ENCODE data around the gene C19orf67. TPM values are rescaled to one million over a fixed set of nuclear protein-coding genes. Genes with fewer than 3 reads are reported as not detected.

The C19orf67 gene
- total and polyA plus RNA-seq, 2 of the 4 experiments (the other 2 are of a cell fraction): not detected

GRCh38 chr19:14062558-14062855, 23.1 kb downstream of the C19orf67 start:
- H3K4me3 ChIP-seq (ENCODE audit: insufficient read depth, low read depth, low read length): no peak overlapping the region
- no peak overlapping the region for H2AFZ ChIP-seq (replicated peaks; ENCODE audit: low read length, poor library complexity)
- H3K4ac ChIP-seq (ENCODE audit: low read depth, low read length): no peak overlapping the region
- no peak overlapping the region for H3K27ac ChIP-seq (ENCODE audit: insufficient read depth, low read length)
- 100% methylated on average over 1 of the region's 5 CpGs; no CpG with 5 or more reads in 1 of the 2 experiments for WGBS, 2 experiments (ENCODE audit: extremely low coverage in 2 of 2, insufficient read length in 1 of 2)
- no peak overlapping the region for H3K18ac ChIP-seq (ENCODE audit: low read depth, low read length)
- H4K8ac ChIP-seq (ENCODE audit: low read depth in 2 of 2, low read length in 2 of 2): no peak overlapping the region
- H4K91ac ChIP-seq (ENCODE audit: insufficient read depth, low read depth, low read length): no peak overlapping the region
- H2AK9ac ChIP-seq (replicated peaks; ENCODE audit: low read depth, low read length, poor library complexity): no peak overlapping the region
- no peak overlapping the region for H3K56ac ChIP-seq (ENCODE audit: extremely low read depth, insufficient read depth, low read length)
- H3K36me3 ChIP-seq (ENCODE audit: control insufficient read depth, insufficient read depth, low read length): no peaks in the 10 kb centered on the region
- no peak overlapping the region for H2AK5ac ChIP-seq (ENCODE audit: low read depth, low read length)
- no peaks in the 10 kb centered on the region for H3K79me1 ChIP-seq (ENCODE audit: low read depth in 1 of 2, low read length in 2 of 2)
- no peak for DNase-seq
- no peak overlapping the region for H3K4me2 ChIP-seq (ENCODE audit: low read depth, low read length)
- ATAC-seq (ENCODE audit: low read depth): no peak
- no peak overlapping the region for H3K14ac ChIP-seq (replicated peaks; ENCODE audit: low read depth, low read length)
- TF ChIP-seq MAFK (IDR thresholded peaks at IDR 0.05; ENCODE audit: low read depth, low read length) (no peak), ELK1 (IDR thresholded peaks at IDR 0.05; ENCODE audit: borderline replicate concordance, low read depth, low read length) (no peak), MXI1 (IDR thresholded peaks at IDR 0.05; ENCODE audit: borderline replicate concordance, low read depth, low read length) (no peak), RAD21 (IDR thresholded peaks at IDR 0.05; ENCODE audit: low read length) (no peak), CEBPB (IDR thresholded peaks at IDR 0.05; ENCODE audit: low read depth, low read length) (no peak)
- no peak overlapping the region for H3K9ac ChIP-seq (ENCODE audit: low read depth, low read length)
- intact Hi-C loops (cut with micrococcal nuclease): no loop called here
- dilution Hi-C loops (cut with HindIII; ENCODE audit: low sequenced_read_pairs, unreplicated experiment): no loop called here
- no TSS peak for BruUV-seq (replicated peaks)
- no peak overlapping the region for H2BK120ac ChIP-seq (ENCODE audit: low read depth, low read length)
- H4K20me1 ChIP-seq (ENCODE audit: insufficient read depth, low read length): no peaks in the 10 kb centered on the region
- H3K9me3 ChIP-seq (ENCODE audit: control insufficient read depth, insufficient read depth, low read length): no peaks in the 10 kb centered on the region
- POLR2A ChIA-PET (ENCODE audit: unreplicated experiment): no interaction called here
- in situ Hi-C loops (cut with MboI; ENCODE audit: low sequenced_read_pairs): no loop called here
- H3K23ac ChIP-seq (ENCODE audit: low read depth, low read length): no peak overlapping the region
- no peak overlapping the region for H4K5ac ChIP-seq (ENCODE audit: low read depth, low read length)
- no peak overlapping the region for H2BK15ac ChIP-seq (ENCODE audit: low read depth, low read length)
- H3K4me1 ChIP-seq (ENCODE audit: control insufficient read depth, insufficient read depth, low read length): peaks cover 1% of the 10 kb centered on the region; the same call in 1 of the 2 replicates
- CTCF ChIA-PET: no interaction called here
- H2BK5ac ChIP-seq (ENCODE audit: low read depth, low read length, poor library complexity, severe bottlenecking): no peak overlapping the region
- H3K27me3 ChIP-seq (ENCODE audit: control insufficient read depth, insufficient read depth, low read length): peaks cover 27% of the 10 kb centered on the region
- H2BK20ac ChIP-seq (ENCODE audit: low read depth, low read length): no peak overlapping the region
- H3K9me1 ChIP-seq (ENCODE audit: insufficient read depth, low read length): no peaks in the 10 kb centered on the region

Measured in IMR-90 (cell line).